ENCODE results near the gene MRRF.

MRRF gene

GRCh38 chr9:122378236-122378635 lies 113.6 kb downstream of the MRRF start:
- H3K4me3 ChIP-seq (replicated peaks; ENCODE audit: low read depth, low read length), result no peak overlapping the region
- TF ChIP-seq, protein P1, sequence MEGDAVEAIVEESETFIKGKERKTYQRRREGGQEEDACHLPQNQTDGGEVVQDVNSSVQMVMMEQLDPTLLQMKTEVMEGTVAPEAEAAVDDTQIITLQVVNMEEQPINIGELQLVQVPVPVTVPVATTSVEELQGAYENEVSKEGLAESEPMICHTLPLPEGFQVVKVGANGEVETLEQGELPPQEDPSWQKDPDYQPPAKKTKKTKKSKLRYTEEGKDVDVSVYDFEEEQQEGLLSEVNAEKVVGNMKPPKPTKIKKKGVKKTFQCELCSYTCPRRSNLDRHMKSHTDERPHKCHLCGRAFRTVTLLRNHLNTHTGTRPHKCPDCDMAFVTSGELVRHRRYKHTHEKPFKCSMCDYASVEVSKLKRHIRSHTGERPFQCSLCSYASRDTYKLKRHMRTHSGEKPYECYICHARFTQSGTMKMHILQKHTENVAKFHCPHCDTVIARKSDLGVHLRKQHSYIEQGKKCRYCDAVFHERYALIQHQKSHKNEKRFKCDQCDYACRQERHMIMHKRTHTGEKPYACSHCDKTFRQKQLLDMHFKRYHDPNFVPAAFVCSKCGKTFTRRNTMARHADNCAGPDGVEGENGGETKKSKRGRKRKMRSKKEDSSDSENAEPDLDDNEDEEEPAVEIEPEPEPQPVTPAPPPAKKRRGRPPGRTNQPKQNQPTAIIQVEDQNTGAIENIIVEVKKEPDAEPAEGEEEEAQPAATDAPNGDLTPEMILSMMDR (IDR thresholded peaks at IDR 0.05; ENCODE audit: low read length, missing control alignments), result no peak

DNA sequence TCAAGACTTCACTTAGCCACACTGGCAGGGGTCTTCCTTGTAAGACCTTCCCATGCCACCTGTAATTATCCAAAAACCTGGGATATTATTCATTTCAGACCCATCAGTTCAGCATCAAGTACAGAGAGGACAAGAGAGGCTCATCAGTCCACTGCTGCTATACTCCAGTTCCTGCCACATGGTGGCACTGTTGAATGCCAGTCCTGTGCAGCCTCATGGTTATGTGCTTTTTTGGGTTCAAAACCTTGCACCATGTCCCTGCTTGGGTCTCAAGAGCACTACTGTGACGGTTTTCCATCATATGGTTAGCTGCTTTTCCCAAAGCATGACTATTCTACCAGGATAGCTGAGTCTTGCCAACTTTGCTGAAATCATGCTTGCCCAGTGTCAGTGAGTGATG lies 114.7 kb downstream of the MRRF start:
- TF ChIP-seq, protein P1 (IDR thresholded peaks at IDR 0.05; ENCODE audit: low read length, missing control alignments), result peak; percentile 55
- no peak overlapping the region for H3K4me3 ChIP-seq (replicated peaks; ENCODE audit: low read depth, low read length)
- DNase-seq (ENCODE audit: low read depth), result no peak

More at GRCh38 chr9:122378236-122378635, 113.6 kb downstream of the MRRF start:
- no peak for DNase-seq (ENCODE audit: low read depth)

- TF ChIP-seq, protein P1 (IDR thresholded peaks at IDR 0.05; ENCODE audit: low read length, missing control alignments), result no peak
- no peak for DNase-seq (ENCODE audit: low read depth)
- H3K4me3 ChIP-seq (replicated peaks; ENCODE audit: low read depth, low read length), result no peak overlapping the region
Observed at GRCh38 chr9:122380293-122380692, 115.6 kb downstream of the MRRF start.
